ENCODE results near the gene PREX1.

The PREX1 gene

DNA sequence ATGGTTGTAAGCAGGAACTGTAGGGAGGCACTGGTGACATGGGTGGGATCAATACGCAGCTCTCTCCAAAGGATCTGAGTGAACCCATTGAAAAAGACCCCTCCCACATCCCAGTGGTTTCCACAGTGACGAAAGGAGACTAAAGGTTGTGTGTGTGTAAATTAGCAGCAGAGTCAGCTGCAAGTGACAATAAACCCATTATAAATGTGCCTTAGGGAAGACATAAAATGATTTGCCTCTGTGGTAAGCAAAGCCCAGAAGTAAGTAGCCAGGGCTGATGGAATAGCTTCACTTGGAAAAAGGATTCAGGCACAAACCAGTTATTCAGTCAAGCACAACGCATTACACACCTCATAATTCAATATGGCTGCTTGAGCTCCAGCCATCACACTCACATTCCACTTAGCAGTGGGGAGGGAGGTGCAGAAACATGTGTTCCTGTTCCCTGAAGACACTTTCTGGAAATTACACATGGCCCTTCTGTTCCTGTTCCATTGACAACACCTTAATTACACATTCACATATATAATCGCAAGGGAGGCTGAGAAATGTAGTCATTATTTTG, 231.4 kb downstream of the PREX1 start:
- DNase-seq, result no peak

DNA sequence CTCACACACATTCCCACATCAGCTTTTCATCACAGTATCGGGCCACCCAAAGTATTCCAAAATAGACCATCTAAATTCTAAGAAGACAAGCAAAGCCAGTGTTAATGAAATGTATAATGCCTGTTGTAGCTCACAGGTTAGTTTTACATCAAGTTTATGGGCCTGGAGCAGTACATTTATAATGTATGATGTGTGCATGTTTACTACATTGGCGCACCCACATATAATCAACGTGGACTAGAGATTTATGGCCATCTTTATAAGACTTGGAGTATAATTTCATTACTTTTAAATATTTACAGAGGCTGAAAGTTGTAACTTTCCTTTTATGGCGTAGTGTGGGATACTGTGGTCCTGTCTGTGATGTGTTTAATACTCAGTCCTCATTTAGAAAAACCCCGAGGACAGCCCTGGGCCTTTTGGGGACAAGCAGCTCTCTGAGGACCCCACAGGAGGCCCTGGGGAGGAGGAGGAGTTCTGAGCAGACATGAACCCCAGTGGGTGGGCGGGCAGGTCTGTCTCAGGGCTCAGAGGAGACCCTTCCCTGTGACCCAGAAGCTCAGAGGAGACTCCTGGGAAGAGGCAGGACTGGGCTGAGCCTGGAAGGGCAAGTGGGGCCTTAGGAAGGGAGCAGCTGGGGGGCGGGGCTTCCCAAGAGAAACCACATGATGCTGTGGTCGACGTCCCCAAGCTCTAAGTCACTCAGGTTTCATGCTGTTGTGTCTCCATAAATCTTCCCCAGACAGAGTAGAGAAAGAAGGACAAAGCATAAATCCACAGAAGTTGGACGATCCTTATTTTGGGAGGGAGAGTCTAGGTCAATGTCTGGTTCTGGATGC, 232.1 kb downstream of the PREX1 start:
- DNase-seq, result no peak

DNA sequence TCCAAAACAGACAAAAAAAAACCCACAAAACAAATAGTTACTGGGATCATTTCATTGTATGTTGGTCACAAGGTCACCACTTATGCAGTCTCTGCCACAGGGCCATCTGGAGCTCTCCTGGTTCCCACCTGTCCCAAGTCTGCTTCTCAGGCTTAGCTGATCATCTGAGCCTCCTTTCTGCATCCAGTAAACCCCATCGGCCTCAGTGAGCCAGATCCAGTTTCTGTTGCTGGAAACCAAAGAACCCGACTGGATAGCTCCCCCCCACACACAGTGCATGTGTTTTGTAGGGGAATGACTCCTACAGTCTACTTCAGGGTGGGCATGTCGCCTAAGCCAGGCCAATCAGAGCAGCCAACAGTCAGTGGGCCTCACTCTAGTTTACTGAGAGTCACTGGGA, 233.3 kb downstream of the PREX1 start:
- no peak for DNase-seq

DNA sequence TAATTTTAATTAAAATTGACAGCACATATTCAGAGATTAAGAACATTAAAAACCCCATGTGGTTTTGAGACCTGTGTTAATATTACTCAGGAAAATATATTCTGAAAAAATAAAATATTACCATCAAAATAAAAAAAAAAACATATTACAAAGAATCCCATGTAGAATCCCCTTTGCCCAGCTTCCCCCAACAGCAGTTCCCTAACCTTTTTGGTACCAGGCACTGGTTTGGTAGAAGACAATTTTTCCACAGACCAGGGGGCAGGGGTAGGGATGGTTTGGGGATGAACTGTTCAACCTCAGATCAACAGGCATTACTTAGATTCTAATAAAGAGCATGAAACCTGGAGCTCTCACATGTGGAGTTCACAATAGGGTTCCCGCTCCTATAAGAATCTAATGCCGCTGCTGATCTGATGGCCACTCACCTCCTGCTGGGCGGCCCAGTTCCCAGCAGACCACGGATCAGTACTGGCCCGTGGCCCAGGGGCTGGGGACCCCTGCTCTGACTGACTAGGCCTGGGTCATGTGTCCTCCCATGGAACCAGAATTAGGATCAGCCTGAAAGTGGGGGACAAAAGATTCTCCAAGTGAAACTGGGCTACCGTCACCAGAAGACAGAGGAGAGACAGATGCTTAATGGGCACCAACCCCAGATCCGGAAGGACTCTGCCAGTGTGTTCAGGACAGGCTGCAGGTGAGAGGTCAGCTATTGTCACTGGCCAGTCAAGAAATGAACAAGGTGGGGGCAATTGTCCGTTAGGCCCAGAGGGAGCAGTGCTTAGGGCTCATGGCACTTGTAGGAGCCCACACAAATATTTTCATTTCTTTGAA, 235.5 kb downstream of the PREX1 start:
- DNase-seq, result no peak

DNA sequence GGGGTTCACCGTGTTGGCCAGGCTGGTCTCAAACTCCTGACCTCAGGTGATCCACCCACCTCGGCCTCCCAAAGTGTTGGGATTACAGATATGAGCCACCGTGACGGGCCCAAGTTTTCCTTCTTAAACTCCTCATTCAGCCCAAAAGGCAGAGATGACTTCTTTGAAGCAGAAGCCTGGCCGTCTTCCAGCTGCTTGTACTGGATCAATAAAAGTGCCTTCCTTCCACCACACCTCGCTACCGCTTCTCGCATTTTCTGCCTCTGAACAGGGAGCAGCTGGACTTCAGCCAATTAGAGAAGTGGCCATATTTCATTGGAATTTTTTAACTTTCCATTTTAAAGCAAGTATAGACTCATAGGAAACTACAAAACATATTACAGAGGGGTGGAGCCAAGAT, 241.1 kb downstream of the PREX1 start:
- DNase-seq, result no peak

DNA sequence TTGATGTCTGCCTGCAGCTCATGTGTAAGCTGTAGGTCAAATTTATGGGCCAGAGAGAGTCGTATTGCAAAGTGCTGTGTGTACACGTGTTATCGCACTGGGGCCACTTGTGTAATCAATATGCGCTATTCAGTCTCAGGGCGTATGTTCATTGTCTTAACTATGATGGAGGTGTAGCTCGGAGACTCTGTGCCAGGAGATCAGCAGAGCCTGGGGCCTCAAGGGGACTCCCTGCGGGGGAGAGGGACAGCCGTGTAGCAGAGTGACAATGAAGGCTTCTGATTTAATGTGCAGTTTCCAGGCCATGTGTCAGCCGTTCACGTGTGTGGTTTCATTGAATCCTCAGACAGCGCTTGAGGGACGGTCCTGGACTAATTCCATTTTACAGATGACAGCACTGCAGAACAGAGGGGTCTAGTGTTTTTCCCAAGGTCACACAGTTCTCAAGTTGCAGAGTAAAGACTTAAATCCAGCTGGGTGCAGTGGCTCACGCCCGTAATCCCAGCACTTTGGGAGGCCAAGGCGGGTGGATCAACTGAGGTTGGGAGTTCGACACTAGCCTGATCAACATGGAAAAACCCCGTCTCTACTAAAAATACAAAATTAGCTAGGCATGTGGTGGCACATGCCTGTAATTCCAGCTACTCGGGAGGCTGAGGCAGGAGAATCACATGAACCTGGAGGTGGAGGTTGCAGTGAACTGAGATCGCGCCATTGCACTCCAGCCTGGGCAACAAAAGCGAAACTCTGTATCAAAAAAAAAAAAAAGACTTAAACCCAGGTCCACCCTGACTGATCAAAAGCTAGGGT, 242.5 kb downstream of the PREX1 start:
- no peak for DNase-seq

DNA sequence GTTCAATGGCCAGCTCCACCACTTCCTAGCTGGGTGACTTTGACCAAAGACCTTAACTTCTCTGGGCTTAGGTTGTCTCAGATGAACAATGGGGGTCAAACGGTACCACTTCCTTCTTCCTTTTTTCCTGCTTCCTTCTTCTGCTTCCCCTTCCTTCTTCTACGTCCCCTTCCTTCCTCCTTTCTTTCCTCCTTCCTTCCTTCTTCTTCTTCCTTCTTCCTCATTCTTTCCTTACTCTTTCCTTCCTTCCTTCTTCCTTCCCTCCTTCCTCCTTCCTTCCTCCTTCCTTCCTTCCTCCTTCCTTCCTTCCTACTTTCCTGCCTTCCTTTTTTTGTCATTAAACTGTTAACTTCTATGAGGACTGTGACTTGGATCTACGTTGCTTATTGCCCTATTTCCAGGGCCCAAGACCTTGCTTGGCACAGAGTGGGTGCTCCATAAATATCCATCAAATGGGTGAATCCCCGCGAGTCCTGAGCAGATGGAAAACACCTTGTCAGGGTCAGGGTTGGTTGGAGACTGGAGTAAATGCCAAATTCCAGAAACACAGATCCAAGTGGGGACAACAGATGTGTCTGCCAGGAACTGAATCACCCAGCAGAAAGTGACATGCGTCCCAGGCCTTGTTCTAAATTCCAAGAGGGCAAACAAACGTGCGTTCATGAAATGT, 243.3 kb downstream of the PREX1 start:
- no peak for DNase-seq

DNA sequence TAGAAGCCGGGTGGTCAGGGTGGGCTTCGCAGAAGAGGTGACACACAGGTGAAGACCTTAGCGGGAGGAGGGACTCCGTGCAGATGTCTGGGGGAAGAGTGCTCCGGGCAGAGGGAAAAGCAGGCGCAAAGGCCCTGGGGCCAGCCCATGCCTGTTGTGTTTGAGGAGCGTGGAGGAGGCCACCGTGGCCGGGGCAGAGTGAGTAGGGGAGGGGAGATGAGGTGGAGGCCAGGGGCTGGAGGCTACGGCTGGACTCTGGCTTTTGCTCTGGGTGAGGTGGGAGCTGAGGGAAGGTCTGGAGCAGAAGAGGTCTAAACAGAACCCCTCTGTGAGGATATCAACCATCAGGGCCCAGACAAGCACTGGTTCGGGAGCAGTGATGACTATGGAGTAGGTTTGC, 244.0 kb downstream of the PREX1 start:
- no peak for DNase-seq

DNA sequence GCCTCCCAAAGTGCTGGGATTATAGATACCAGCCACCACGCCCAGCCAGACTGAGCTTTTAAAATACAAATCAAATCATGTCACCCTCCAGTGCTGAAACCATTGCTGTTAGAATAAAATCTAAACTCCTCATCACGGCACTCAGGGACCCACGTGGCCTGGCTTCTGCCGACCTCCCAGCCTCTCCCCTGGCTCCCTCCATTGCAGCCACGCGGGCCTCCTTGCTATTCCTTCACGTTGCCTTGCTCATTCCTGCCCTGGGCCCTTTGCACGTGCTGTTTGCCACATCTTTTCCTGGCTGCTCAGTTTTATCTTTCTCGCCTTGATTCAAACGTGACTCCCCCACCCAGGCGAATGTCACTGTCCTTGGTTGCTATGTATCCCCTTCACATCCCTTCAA, 244.6 kb downstream of the PREX1 start:
- no peak for DNase-seq

DNA sequence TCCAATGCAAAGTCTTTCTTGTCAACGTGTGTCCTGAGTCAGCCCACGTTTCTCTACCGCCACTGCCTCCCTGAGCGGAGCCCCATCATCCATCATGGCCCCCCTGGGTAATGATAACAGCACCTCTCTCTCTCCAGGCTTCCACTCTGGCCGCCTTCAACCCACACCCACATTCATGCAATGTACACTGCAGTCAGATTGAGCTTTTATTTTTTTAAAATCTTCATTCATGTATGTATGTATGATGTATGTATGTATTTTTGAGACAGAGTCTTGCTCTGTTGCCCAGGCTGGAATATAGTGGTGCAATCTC, 245.2 kb downstream of the PREX1 start:
- no peak for DNase-seq

DNA sequence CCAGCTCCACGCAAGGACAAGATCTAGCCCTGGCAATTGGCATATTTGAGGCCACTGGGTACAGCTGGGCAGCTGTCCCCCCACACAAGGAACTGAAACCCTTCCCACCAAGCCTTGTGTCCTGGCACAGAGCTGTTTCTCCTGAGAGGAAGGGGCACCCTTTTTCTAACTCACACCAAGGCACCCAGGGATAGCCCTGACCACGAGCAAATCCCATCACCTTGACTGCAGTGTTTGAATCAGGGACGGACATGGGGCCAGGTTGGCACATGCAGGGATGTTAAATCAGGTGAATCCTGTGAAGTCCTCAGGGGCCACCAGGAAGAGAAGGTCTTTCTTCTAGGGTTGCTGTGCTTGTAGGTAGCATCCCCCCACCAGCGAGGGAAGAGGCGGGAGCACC, 246.6 kb downstream of the PREX1 start:
- no peak for DNase-seq

DNA sequence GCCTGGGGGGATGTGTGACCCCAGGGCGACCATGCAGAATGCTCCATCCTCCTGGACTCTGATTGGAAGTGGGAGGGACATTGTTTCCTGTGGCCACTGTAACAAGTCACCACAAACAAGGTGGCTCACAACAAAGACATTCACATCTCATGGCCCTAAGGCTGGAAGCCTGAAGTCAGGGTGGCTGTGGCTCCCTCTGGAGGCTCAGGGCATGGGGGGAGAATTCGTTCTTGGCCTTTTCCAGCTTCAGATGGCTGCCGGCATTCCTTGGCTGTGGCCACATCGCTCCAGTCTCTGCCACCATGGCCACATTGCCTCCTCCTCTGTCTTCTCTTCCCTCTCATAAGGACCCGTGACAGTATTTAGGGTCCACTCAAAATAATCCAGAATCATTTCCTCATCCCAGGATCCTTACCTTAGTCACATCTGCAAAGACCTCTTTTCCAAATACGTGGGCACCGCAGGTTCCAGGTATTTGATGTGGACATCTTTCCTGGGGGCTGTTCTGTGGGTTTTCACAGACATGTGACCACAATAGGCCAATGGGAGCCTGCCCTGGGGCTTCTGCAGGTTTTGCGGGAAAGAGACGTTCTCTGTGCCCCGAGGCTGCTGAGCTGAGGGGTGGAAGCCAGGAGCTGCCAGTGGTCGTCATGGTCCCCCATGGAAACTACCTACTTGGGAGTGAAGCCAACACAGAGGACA, 249.3 kb downstream of the PREX1 start:
- no peak for DNase-seq

DNA sequence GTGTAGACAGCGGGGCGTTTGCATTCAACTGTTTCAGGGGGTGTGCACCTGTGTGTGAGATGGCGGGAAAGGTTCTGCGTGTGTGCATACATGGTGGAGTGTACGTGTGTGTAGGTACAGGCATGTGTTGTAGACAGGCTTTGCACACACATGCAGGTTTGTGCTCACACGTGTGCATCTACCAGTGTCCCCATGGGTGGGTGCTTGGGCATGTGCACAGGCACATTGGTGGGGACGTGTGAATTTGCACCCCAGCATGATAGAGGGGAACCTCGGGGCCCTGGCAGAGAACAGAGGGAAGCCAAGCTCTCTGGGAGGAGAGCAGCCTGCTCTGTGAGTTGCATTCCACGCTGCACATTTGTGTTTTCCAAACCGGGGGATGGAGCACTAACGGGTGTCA, 250.2 kb downstream of the PREX1 start:
- DNase-seq, result no peak

DNA sequence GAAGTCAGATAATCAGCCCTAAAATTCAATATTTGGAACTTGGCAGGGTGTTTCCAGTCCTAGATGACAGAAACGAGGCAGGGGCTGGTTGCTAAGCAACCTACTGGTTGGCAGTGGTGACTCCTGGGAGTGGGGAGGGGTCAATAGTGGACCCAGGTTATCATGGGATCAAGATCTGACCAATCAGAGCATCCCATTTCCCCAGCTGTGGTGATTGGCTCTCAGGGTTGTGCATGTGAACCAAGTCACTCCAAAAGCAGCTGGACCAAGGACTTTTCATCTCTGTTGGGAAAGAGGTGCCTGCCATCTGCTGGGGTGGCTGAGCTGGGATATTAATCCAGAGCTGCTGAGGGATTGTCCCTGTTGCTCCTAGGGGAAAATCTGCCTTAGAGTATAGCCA, 253.4 kb downstream of the PREX1 start:
- DNase-seq, result no peak
